Ishikawa (cell line): ENCODE measurements around the gene HOXA13.

ENCODE experiments used
- EGR1 ChIP-seq: IDR thresholded peaks from 2 replicates; pipeline ENCODE4 v1.6.1; 2012
- EP300 ChIP-seq: IDR thresholded peaks from 2 replicates; pipeline ENCODE4 v1.6.1; 2012; ENCODE audit warnings: borderline replicate concordance
- FOXM1 ChIP-seq: IDR thresholded peaks from 2 replicates; pipeline ENCODE4 v1.6.1; 2012; ENCODE audit warnings: low read depth, borderline replicate concordance
- RAD21 ChIP-seq: IDR thresholded peaks from 2 replicates; pipeline ENCODE4 v1.6.1; 2012; ENCODE audit warnings: low read depth
- TCF12 ChIP-seq: IDR thresholded peaks from 2 replicates; pipeline ENCODE4 v1.6.1; 2012; ENCODE audit warnings: low read depth
- YY1 ChIP-seq: IDR thresholded peaks from 2 replicates; pipeline ENCODE4 v1.6.1; 2012; ENCODE audit warnings: low read depth
- ZBTB7A ChIP-seq: IDR thresholded peaks from 2 replicates; pipeline ENCODE4 v1.6.1; 2012; ENCODE audit warnings: low read depth
- TF ChIP-seq, protein P1 (sequence below): IDR thresholded peaks from 2 replicates; pipeline ENCODE4 v1.6.1; 2012

GRCh38 chr7:27224983-27225934 is 25.4 kb upstream of the HOXA13 start:
- TF ChIP-seq RAD21 (no peak), ZBTB7A (no peak), YY1 (no peak), EGR1 (no peak), TCF12 (no peak), EP300 (no peak), FOXM1 (no peak)
- TF ChIP-seq, protein P1, sequence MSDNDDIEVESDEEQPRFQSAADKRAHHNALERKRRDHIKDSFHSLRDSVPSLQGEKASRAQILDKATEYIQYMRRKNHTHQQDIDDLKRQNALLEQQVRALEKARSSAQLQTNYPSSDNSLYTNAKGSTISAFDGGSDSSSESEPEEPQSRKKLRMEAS, result no peak
